WI38 (cell line): ENCODE data around the gene SEBOX.

Experiments used
- H3K4me3 ChIP-seq: 2 replicates; pipeline ENCODE4 v1.5.1; 2011; ENCODE audit warnings: low read depth, mild to moderate bottlenecking, control low read depth, low read length
- CTCF ChIP-seq: IDR thresholded peaks from 2 replicates; pipeline ENCODE4 v1.5.1; 2012; ENCODE audit warnings: low read depth, mild to moderate bottlenecking, control low read depth, low read length

The SEBOX gene

DNA sequence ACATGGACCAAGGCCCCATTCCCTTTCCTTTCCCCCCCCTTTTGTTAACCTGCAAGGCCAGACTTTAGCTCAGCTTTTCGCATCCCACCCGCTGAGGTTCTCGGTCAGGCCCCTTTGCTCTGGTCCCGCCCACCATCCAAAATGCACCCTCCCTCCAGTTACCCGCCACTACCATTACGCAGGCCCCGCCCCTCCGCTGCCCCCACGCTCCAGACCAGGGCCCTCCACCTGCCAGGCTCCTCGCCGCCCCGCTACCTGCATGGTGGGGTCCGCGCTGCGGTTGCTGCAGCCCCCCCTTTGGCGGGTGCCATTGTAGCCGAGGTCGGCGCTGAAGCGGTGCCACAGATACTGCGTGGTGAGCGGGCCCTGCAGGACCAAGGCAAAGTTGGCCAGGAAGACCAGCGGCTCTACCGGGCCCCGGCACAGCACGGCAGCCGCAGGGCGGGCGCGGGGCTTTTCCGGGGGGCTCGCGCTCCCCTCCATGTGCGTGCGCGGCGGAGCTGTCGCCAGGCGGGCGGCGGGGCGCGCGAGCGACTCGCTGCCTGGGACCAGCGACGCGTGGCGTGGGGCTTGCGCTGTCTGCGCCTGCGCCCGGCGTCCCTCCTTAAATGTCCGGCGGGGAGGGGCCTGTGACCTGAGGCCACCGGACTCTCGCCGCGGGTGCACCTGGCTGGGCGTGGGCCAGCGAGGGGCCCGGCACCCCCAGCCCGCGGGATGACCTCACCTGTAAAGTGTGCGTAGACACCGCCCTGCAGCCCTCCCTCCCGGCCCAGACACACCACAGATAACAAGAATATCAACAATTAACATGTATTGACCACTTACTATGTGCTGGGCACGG, 40.9 kb upstream of the SEBOX start, which contains the start of gene SLC46A1:
SLC46A1 (minus strand) TSS at position 581 of the 841 bp plus-strand sequence; CDS start at position 483, 98 bp downstream.
- no peak for TF ChIP-seq CTCF
- H3K4me3 ChIP-seq = peak within 1 kb of the TSS; percentile 38

DNA sequence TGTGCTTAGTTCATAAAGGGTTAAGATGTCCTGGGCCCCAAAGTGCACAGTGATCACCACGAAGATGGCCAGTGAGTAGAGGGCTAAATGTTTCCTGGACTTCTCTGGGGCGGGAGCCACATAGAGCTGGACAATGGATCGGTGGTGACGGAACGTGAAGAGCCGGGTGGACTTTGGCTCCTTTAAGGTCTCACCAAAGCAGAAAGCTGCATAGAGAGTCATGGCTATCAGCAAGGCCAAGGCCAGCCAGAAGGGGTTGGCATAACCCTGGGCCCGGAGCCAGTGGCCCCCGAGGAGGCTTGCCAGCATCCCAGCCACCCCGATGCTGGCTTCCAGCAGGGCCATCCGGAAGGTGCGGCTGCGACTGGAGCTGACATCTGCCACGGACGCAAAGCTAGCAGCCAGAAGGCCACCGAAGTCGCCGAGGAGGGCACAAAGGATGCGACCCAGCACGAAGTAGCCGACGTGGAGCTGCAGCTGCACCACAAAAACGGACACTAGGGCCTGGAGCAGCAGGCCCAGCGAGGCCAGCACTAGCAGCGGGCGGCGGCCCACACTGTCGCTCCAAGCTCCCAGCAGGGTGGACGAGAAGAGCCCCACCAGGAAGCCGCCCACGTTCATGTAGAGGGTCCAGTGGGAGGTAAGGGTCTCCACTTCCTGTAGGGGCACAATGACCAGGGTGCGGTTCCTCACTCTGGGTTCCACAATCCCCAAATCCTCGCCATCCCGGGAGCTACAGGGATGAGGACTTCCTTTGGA, 40.0 kb upstream of the SEBOX start:
- no peak for TF ChIP-seq CTCF
- H3K4me3 ChIP-seq = no peak overlapping the region

DNA sequence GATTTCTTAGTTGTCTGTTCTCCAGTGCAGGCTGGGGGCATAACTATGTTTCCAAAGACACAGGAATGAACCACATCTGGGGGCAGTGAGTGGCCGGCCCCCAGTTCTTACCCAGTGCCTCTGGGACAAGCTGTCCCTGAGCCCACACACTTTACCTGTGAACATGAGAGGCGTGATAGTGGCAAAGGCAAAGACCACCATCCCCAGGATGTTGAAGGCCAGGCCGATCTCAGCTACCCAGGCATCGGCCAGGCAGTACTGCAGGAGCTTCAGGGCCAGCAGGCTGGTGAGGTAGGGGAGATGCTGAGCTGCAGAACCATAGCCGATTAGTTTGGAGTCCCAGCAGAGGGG, 39.4 kb upstream of the SEBOX start:
- TF ChIP-seq CTCF = no peak
- H3K4me3 ChIP-seq = no peak overlapping the region

DNA sequence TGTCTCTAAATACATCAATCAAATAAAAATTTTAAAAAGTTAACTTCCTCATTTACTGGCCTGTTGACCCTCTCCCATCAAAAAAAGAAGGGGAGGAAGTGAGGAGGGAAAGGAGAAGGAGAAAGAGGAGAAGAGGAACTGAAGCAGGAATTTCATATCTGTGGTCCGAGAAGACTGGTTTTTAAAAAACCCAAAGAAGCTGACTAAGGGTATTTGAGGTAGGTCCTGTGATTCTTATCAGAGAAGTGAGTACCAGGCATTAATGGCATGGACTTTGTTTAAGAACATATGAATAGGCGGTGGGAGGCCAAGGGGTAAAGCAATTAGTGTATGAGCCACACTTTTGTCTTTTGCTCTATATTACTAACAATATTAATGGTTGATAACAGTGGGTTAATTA, 39.0 kb upstream of the SEBOX start:
- H3K4me3 ChIP-seq = no peak overlapping the region
- TF ChIP-seq CTCF = no peak

DNA sequence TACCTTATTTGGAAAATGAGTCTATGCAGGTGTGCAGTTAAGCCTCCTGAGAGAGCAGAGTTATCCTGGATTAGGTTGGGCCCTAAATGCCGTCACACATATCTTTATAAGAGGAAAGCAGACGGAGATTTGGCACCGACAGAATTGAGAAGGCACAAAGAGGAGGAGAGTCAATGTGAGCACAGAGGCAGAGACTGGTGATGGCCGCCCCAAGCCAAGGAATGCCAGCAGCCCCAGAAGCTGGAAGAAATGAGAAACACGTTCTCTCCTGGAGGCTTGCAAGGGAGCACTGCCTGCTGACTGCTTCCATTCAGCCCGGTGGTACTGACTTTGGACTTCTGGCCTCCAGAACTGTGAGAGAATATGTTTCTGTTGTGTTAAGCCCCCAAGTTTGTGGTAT, 37.8 kb upstream of the SEBOX start:
- TF ChIP-seq CTCF = no peak
- H3K4me3 ChIP-seq = no peak overlapping the region

- H3K4me3 ChIP-seq = no peak overlapping the region
- no peak for TF ChIP-seq CTCF
Observed at GRCh38 chr17:28402224-28402630, 37.2 kb upstream of the SEBOX start.

GRCh38 chr17:28399808-28400207, 34.8 kb upstream of the SEBOX start:
- TF ChIP-seq CTCF = no peak
- no peak overlapping the region for H3K4me3 ChIP-seq
